ENCODE measurements around the gene ADAM12.

The ADAM12 gene

GRCh38 chr10:126196281-126196680 is 192.0 kb downstream of the ADAM12 start:
- TF ChIP-seq CTCF (IDR thresholded peaks at IDR 0.05; ENCODE audit: low read depth, low read length, missing control alignments): no peak
- no peak overlapping the region for H3K4me3 ChIP-seq (replicated peaks; ENCODE audit: low read depth, low read length)
- DNase-seq (ENCODE audit: extremely low read depth, low read depth): no peak

GRCh38 chr10:126191192-126191591 is 197.1 kb downstream of the ADAM12 start:
- TF ChIP-seq CTCF (IDR thresholded peaks at IDR 0.05; ENCODE audit: low read depth, low read length, missing control alignments): no peak
- no peak overlapping the region for H3K4me3 ChIP-seq (replicated peaks; ENCODE audit: low read depth, low read length)
- no peak for DNase-seq (ENCODE audit: extremely low read depth, low read depth)

GRCh38 chr10:126188679-126189200 is 199.5 kb downstream of the ADAM12 start:
- DNase-seq (ENCODE audit: extremely low read depth, low read depth): no peak
- no peak overlapping the region for H3K4me3 ChIP-seq (replicated peaks; ENCODE audit: low read depth, low read length)
- TF ChIP-seq CTCF (IDR thresholded peaks at IDR 0.05; ENCODE audit: low read depth, low read length, missing control alignments): no peak

GRCh38 chr10:126187399-126187798 is 200.9 kb downstream of the ADAM12 start:
- no peak overlapping the region for H3K4me3 ChIP-seq (replicated peaks; ENCODE audit: low read depth, low read length)
- DNase-seq (ENCODE audit: extremely low read depth, low read depth): no peak
- TF ChIP-seq CTCF (IDR thresholded peaks at IDR 0.05; ENCODE audit: low read depth, low read length, missing control alignments): no peak

- no peak overlapping the region for H3K4me3 ChIP-seq (replicated peaks; ENCODE audit: low read depth, low read length)
- DNase-seq (ENCODE audit: extremely low read depth, low read depth): no peak
- TF ChIP-seq CTCF (IDR thresholded peaks at IDR 0.05; ENCODE audit: low read depth, low read length, missing control alignments): no peak
Observed at GRCh38 chr10:126186766-126187165, 201.5 kb downstream of the ADAM12 start.

- TF ChIP-seq CTCF (IDR thresholded peaks at IDR 0.05; ENCODE audit: low read depth, low read length, missing control alignments): no peak
- no peak for DNase-seq (ENCODE audit: extremely low read depth, low read depth)
- no peak overlapping the region for H3K4me3 ChIP-seq (replicated peaks; ENCODE audit: low read depth, low read length)
Observed at GRCh38 chr10:126185676-126186447, 202.4 kb downstream of the ADAM12 start.
